Stimulated activated naive CD8-positive, alpha-beta T cell treated with anti-CD3 and anti-CD28 coated beads, Interleukin-15, amount 100 ng/mL, for 72 hours (primary cell): ENCODE data around the gene TAF7.

Experiments
- ATAC-seq: fragments of 150-1000 bp; cut with Tn5 transposase; 2 replicates; pipeline ENCODE4 v1.10.0; 2021; ENCODE audit warnings: mild to moderate bottlenecking, moderate library complexity
- DNase-seq, 2 donors: peaks; one replicate each; pipeline ENCODE4 v3.0.0; 2021 to 2022
- H3K27ac Mint-ChIP-seq, 2 donors: one replicate each; pipeline ENCODE4 v1.8.0; 2022; ENCODE audit warnings: mild to moderate bottlenecking in 2 of 2, mixed read lengths in 2 of 2, moderate library complexity in 2 of 2
- H3K27me3 Mint-ChIP-seq: one replicate; pipeline ENCODE4 v1.8.0; 2022; ENCODE audit warnings: mixed read lengths
- H3K4me1 Mint-ChIP-seq: one replicate; pipeline ENCODE4 v1.8.0; 2022; ENCODE audit warnings: mild to moderate bottlenecking, mixed read lengths
- H3K4me3 Mint-ChIP-seq, 2 donors: one replicate each; pipeline ENCODE4 v1.8.0; 2022; ENCODE audit warnings: mild to moderate bottlenecking in 2 of 2, mixed read lengths in 2 of 2, moderate library complexity in 1 of 2
- H3K9me3 Mint-ChIP-seq, 2 donors: one replicate each; pipeline ENCODE4 v1.8.0; 2022; ENCODE audit warnings: mixed read lengths in 2 of 2

The TAF7 gene

GRCh38 chr5:141313711-141314110, 6.9 kb downstream of the TAF7 start:
- H3K4me1 Mint-ChIP-seq: peaks cover 11% of the 10 kb centered on the region
- H3K4me3 Mint-ChIP-seq: no peak overlapping the region
- no peaks in the 10 kb centered on the region for H3K27me3 Mint-ChIP-seq
- peaks cover 38 to 66% of the 10 kb centered on the region in 2 donors for H3K9me3 Mint-ChIP-seq
- DNase-seq (no peak), ATAC-seq (no peak)
- no peak overlapping the region for H3K27ac Mint-ChIP-seq

GRCh38 chr5:141306630-141307029, 14.0 kb downstream of the TAF7 start:
- no peak overlapping the region for H3K4me3 Mint-ChIP-seq
- H3K27me3 Mint-ChIP-seq: no peaks in the 10 kb centered on the region
- H3K27ac Mint-ChIP-seq: no peak overlapping the region
- DNase-seq (no peak), ATAC-seq (no peak)
- H3K9me3 Mint-ChIP-seq: peaks cover 35 to 59% of the 10 kb centered on the region in 2 donors
- peaks cover 2% of the 10 kb centered on the region for H3K4me1 Mint-ChIP-seq

DNA sequence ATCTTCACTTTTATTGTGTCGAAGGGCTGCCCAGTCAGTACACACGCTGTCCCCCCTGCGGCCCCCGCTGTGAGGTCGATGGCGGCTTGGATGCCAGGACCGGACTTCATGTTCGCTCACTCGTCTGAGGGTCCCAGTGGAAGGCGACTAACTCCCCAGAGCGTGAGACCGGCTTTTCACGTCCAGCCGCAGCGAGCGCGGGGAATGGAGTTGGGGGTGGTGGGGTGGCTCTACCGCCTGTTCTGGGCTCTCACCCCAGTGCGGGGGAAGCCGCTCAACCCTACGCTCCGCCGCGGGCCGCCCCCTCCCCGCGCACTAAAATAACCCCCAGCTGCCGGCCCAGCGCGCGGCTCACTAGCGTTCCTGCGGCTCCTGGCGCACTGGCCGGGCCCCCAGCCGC, 16.8 kb downstream of the TAF7 start, which contains the start of gene SLC25A2:
Gene SLC25A2, minus strand, starts transcription at position 294 of the 400 bp plus-strand sequence. Its CDS starts 184 bp downstream, at position 110.
- no peak within 1 kb of the TSS for H3K4me3 Mint-ChIP-seq
- H3K4me1 Mint-ChIP-seq: no peaks in the 10 kb centered on the region
- no peak within 1 kb of the TSS for H3K27ac Mint-ChIP-seq
- no peaks in the 10 kb centered on the region for H3K27me3 Mint-ChIP-seq
- peaks cover 41 to 48% of the 10 kb centered on the region in 2 donors for H3K9me3 Mint-ChIP-seq
- DNase-seq (no peak), ATAC-seq (no peak)

GRCh38 chr5:141298376-141298775, 22.2 kb downstream of the TAF7 start:
- no peak overlapping the region for H3K4me3 Mint-ChIP-seq
- no peaks in the 10 kb centered on the region for H3K4me1 Mint-ChIP-seq
- peaks cover 54 to 57% of the 10 kb centered on the region in 2 donors for H3K9me3 Mint-ChIP-seq
- H3K27ac Mint-ChIP-seq: no peak overlapping the region
- ATAC-seq (no peak), DNase-seq (no peak)
- no peaks in the 10 kb centered on the region for H3K27me3 Mint-ChIP-seq

DNA sequence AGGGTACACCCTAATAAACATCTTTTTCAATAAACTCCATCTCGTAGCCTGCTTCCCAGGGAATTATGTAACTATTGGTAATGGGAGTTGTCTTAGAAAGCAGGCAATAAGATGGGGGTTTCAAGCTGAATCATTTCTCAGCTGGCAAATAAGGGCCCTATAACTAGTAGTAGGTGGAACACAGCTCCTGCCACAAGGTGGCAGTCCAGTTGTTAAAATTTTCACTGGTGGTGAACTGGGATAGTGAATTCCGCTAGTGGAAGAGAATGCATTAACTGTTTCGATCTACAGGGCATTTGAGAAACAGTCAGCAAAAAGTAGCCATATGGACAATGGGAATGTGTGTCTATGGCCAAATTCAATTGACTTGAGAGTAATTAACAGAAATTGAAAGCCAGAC, 47.7 kb downstream of the TAF7 start:
- H3K4me1 Mint-ChIP-seq: no peaks in the 10 kb centered on the region
- no peak for ATAC-seq
- H3K27ac Mint-ChIP-seq: no peak overlapping the region
- peaks cover 49 to 72% of the 10 kb centered on the region in 2 donors for H3K9me3 Mint-ChIP-seq
- no peak for DNase-seq
- H3K4me3 Mint-ChIP-seq: no peak overlapping the region
- H3K27me3 Mint-ChIP-seq: no peaks in the 10 kb centered on the region

DNA sequence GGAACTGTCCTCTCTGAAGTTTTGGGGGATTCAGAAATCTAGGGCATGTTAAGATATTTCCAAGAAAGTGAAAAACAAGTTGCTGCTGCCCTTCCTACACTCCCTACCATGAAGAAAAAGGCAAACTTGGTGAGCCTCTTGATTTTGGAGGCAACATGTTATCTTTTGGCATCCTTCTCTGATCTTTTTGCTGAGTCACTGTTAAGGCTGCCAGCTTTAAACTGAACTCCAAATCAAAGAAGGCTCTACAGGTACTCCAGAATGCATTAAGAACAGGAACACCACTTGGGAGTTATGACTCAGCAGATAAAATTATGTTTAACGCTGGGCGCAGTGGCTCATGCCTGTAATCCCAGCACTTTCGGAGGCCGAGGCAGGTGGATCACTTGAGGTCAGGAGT, 51.4 kb downstream of the TAF7 start:
- H3K9me3 Mint-ChIP-seq: peaks cover 51 to 73% of the 10 kb centered on the region in 2 donors
- no peaks in the 10 kb centered on the region for H3K27me3 Mint-ChIP-seq
- ATAC-seq (no peak), DNase-seq (no peak)
- no peaks in the 10 kb centered on the region for H3K4me1 Mint-ChIP-seq
- H3K4me3 Mint-ChIP-seq: no peak overlapping the region
- no peak overlapping the region for H3K27ac Mint-ChIP-seq
